Activated CD8-positive, alpha-beta memory T cell treated with anti-CD3 and anti-CD28 coated beads, Interleukin-2, amount 50 U/mL, for 4 hours (primary cell): Measurements from ENCODE around the gene USP16.
"Not testable (repeated sequence)": the region's sequence is repeated elsewhere in the genome, so short reads cannot be mapped to it uniquely, and the experiment has no call there.

Source experiments
- DNase-seq: peaks from one replicate; pipeline ENCODE4 v3.0.0-alpha.2; 2020

Gene USP16

DNA sequence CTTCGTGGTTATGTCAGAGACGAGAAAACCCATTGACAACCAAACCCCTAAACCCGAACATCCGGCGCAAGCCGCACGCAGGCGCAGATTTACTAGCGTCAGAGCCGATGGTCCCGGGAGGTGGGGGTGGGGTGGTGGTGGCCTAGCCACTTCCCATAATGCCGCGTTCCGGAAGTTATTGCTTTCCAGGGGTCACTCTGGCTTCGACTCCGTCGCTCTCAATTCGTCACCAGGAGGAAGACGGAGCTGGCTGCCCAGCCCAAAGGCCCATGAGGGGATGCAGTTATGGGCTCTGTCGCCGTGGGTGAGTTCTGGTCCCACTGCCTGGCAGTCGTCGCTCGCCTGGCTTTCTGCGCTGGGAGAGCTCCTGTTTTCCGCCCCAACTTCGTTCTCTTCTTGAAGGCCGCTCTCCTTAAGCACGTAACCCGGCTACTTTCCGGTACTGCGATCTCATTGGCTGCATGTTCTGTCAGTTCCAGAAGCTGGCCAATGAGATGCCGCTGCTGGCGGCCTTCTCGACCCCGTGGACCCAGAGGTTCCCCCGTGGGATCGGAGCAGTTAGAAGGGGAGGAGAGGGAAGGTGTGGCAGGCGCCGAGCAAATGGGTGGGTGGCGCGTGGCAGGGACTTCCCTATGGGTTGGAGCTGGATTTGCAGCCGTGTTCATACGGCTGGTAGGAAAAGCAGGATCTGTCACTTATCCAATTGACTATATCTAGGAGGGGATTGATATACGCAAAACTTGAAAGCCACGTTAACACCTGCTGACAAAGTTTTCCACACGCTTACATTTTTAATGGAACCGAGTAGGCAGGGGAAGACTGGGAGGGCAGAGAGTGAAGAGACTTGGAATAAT lies at the start of gene USP16:
TSS of gene USP16 (plus strand) at position 195 of the 854 bp plus-strand sequence. CDS start 3,246 bp downstream, outside the sequence.
- DNase-seq: peak; percentile 89

- DNase-seq: no peak
Measured at GRCh38 chr21:28975397-28975796, 49.1 kb upstream of the USP16 start.

DNA sequence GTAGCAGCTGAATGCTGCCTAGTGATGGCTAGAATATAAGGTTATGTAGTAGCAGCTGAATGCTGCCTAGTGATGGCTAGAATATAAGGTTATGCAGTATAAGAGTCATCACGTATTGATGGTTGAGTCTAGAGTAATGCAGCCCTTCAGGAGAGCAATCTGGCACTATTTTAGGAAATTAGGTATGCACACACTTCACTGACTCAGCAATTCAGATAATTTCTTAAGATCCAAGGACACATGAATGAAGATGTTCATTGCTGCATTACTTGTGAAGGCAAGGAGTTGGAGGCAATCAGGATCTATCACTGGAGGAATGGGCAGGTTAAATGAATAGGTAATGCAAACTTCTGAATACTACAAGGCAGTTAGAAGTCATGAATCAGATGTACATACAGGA lies 45.4 kb upstream of the USP16 start:
- no peak for DNase-seq

- no peak for DNase-seq
Measured at GRCh38 chr21:28982637-28983036, 41.8 kb upstream of the USP16 start.

GRCh38 chr21:28986677-28987076 lies 37.8 kb upstream of the USP16 start:
- DNase-seq: no peak

- peak; percentile 27 for DNase-seq
Measured at GRCh38 chr21:28988146-28988545, 36.3 kb upstream of the USP16 start.

GRCh38 chr21:28991861-28992525 lies 32.5 kb upstream of the USP16 start:
- no peak for DNase-seq

- peak; percentile 99 for DNase-seq
Measured at GRCh38 chr21:28992526-28993292, 31.8 kb upstream of the USP16 start, which contains the start of gene LTN1. TSS of gene LTN1 (minus strand) at chr21:28992877. CDS start at chr21:28992805, 72 bp downstream.

GRCh38 chr21:28993293-28993629 lies 31.2 kb upstream of the USP16 start:
- no peak for DNase-seq

DNA sequence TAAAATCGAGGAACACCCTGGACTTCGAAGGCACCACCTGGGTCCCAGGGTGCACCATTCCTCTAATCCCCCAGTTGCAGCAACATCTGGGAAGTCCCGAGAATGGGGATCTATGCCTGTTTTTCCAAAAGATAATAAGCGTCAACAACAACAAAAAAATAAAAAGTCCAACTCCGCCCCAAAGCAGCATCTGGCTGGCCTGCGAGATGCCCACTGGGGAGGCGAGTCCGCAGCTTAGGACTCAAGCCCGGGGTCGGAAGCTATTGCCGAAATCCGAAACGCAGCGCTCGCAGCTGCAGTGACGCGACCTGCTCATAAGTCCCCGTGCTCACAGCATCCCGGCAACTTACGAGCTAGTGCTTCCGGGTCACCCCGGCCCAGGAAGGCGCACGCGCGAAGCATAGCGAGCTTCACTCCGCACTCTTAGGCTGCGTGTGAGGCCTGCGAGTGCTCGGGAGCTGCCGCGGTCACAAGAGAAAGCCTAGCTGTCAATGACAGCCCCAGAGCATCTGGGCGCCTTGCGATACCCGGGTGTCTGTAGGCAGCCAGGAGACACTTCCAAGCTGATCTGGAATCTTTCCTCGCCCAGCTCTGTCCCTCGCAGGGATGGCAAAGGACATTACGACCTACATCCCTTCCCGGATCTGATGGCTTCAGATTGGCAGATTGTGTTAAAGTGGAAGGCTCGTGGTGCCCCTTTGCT lies 21.9 kb upstream of the USP16 start:
- DNase-seq: peak; percentile 94

DNA sequence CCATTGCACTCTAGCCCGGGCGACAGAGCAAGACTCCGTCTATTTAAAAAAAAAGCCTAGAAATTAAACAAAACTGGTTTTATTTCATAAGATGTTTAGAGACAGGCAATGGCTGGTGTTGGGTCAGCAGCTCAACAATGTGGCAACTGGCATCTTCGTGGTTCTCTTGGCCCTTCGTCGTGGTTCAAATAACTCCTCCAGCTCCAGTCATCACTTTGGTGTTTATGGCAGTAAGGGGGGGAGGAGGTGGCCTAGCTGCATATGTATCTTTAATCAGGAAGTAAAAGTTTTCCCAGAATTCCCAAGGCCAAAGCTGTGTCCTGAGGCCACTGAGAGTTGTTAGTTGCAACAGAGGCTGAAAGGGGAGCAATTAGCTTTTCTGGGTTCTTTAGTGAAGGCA lies 18.8 kb upstream of the USP16 start:
- DNase-seq: no peak

- DNase-seq: no peak
Measured at GRCh38 chr21:29007135-29007534, 17.3 kb upstream of the USP16 start.

GRCh38 chr21:29007810-29008209 lies 16.7 kb upstream of the USP16 start:
- no peak for DNase-seq

- no peak for DNase-seq
Measured at GRCh38 chr21:29008367-29008766, 16.1 kb upstream of the USP16 start.

- not testable (repeated sequence) for DNase-seq
Measured at GRCh38 chr21:29011236-29011635, 13.2 kb upstream of the USP16 start.

DNA sequence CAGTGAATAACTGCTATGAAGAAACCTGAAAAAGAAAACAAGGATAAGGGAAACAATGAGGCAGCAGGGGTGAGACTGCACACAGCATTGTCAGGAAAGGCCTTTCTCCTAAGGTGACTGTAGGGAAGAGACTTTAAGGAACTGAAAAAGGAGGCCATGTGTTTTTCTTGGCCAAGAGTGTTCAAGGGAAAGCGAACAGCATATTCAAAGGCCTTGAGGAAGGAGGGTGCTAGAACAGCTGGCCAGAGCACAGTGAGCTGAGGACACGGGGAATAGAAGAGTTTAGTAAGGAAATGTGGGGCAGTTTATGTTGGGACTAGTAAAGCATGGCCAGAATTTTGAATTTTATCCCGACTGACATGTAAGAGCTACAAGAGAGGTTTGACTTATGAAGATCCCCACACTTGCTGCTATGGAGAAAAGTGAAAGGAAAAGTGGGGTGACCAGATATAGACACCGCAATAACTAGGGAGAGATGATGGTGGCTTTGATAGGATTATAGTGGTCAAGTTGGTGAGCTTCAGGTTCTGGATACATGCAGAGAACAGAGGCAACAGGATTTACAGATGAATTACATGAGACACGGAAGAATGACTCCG lies 6.7 kb upstream of the USP16 start:
- DNase-seq: no peak

GRCh38 chr21:29018540-29018939 lies 5.9 kb upstream of the USP16 start:
- no peak for DNase-seq

DNA sequence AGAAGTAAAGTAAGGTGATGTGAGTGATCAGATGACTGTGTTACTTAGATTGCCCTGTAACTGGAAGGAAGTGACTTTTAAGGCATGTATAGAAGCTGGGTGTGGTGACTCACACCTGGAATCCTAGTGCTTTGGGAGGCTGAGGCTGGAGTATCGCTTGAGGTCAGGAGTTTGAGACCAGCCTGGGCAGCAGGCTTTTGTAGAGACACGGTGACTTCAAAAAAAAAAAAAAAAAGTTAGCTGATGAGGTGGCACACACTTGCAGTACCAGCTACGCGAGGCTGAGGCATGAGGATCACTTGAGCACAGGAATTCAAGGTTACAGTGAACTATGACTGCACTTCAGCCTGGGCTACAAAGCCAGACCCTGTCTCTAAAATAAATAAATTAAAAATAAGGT lies 2.3 kb upstream of the USP16 start:
- DNase-seq: no peak

- DNase-seq: no peak
Measured at GRCh38 chr21:29025328-29025713, 853 bp downstream of the USP16 start.

- no peak for DNase-seq
Measured at GRCh38 chr21:29029524-29029923, 5.1 kb downstream of the USP16 start.

GRCh38 chr21:29030909-29031308 lies 6.4 kb downstream of the USP16 start:
- DNase-seq: no peak

GRCh38 chr21:29033301-29033700 lies 8.8 kb downstream of the USP16 start:
- no peak for DNase-seq

- no peak for DNase-seq
Measured at GRCh38 chr21:29033871-29034270, 9.4 kb downstream of the USP16 start.
